ENCODE data around the gene UCK2. TPM values are rescaled to one million over a fixed set of nuclear protein-coding genes. Genes with fewer than 3 reads are reported as not detected.

Gene UCK2
- total RNA-seq, 1 donor from 2014 or later: 59.3 TPM

DNA sequence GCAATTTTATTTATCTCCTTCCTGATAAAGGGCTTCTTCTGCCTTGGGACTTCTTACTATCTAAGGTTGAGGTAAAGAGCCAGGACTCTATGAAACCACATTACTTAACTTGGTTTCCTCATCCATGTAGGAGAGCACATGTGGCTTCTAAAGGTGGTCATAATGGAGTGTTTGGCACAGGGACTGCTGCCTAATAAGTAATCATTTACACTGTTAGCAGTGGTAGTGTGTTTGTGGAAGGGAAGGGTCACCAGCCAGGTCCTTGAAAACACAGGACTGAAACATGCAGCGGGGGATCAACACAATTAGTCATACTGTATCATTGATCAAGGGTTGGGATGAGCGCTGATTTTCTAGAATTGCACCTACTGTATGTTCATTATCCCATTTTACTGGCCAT, 59.6 kb downstream of the UCK2 start:
- no peak for DNase-seq (ENCODE audit: extremely low spot score, unreplicated experiment)
- H3K9me3 Mint-ChIP-seq: no peaks in the 10 kb centered on the region
- H3K27me3 Mint-ChIP-seq: no peaks in the 10 kb centered on the region
- peaks cover 39% of the 10 kb centered on the region for H3K4me1 Mint-ChIP-seq (ENCODE audit: unreplicated experiment)
- peak overlapping the region; percentile 17 for H3K27ac Mint-ChIP-seq
- peaks cover 23% of the 10 kb centered on the region for H3K36me3 Mint-ChIP-seq
- TF ChIP-seq, protein P1, sequence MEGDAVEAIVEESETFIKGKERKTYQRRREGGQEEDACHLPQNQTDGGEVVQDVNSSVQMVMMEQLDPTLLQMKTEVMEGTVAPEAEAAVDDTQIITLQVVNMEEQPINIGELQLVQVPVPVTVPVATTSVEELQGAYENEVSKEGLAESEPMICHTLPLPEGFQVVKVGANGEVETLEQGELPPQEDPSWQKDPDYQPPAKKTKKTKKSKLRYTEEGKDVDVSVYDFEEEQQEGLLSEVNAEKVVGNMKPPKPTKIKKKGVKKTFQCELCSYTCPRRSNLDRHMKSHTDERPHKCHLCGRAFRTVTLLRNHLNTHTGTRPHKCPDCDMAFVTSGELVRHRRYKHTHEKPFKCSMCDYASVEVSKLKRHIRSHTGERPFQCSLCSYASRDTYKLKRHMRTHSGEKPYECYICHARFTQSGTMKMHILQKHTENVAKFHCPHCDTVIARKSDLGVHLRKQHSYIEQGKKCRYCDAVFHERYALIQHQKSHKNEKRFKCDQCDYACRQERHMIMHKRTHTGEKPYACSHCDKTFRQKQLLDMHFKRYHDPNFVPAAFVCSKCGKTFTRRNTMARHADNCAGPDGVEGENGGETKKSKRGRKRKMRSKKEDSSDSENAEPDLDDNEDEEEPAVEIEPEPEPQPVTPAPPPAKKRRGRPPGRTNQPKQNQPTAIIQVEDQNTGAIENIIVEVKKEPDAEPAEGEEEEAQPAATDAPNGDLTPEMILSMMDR (conservative IDR thresholded peaks at IDR 0.05): no peak
- H3K4me3 Mint-ChIP-seq: peak overlapping the region; percentile 40

DNA sequence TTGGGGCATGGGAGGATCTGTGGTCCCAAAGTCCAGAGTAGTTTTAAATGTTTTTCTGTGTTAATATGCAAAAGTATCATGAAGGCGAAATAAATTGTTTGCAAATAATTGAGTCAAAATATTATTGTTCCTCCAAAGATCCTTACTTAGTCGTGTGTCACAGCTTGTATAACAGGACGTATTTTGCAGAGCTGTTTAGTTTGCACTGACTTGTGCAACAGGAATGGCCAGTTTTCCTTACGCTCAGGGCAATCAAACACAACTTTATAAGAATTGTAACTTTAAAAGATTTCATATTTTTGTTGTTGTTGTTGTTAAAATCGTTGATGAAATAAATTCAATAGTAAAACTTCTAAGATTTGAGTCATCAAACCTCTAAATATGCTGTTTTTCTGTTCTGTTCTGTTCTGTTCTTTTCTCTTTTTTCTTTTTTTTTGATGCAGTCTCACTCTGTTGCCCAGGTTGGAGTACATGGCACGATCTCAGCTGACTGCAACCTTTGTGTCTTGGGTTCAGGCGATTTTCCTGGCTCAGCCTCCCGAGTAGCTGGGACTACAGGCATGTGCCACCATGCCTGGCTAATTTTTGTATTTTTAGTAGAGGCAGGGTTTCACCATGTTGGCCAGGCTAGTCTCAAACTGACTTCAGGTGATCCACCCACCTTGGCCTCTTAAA, 60.6 kb downstream of the UCK2 start:
- no peak for DNase-seq (ENCODE audit: extremely low spot score, unreplicated experiment)
- peaks cover 37% of the 10 kb centered on the region for H3K4me1 Mint-ChIP-seq (ENCODE audit: unreplicated experiment)
- TF ChIP-seq, protein P1 (conservative IDR thresholded peaks at IDR 0.05): no peak
- H3K9me3 Mint-ChIP-seq: no peaks in the 10 kb centered on the region
- H3K27ac Mint-ChIP-seq: peak overlapping the region; percentile 73
- H3K27me3 Mint-ChIP-seq: no peaks in the 10 kb centered on the region
- H3K36me3 Mint-ChIP-seq: peaks cover 30% of the 10 kb centered on the region
- peak overlapping the region; percentile 50 for H3K4me3 Mint-ChIP-seq

DNA sequence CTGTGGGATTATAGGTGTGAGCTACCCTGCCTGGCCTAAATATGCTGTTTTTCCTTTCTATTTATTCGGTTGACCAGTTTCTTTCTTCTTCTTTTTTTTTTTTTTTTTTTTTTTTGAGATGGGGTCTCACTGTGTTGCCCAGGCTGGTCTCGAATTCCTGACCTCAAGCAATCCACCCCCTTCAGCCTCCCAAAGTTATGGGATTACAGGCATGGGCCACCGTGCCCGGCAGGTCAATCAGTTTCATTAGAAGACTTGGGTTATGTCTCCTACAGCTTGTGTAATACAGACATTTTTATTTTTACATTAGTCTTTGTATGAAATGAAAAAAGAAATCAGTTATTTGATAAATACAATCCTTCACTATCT, 61.1 kb downstream of the UCK2 start:
- peaks cover 33% of the 10 kb centered on the region for H3K36me3 Mint-ChIP-seq
- TF ChIP-seq, protein P1 (conservative IDR thresholded peaks at IDR 0.05): no peak
- H3K4me3 Mint-ChIP-seq: no peak overlapping the region
- peak overlapping the region; percentile 73 for H3K27ac Mint-ChIP-seq
- H3K9me3 Mint-ChIP-seq: no peaks in the 10 kb centered on the region
- H3K4me1 Mint-ChIP-seq (ENCODE audit: unreplicated experiment): peaks cover 33% of the 10 kb centered on the region
- no peak for DNase-seq (ENCODE audit: extremely low spot score, unreplicated experiment)
- no peaks in the 10 kb centered on the region for H3K27me3 Mint-ChIP-seq

DNA sequence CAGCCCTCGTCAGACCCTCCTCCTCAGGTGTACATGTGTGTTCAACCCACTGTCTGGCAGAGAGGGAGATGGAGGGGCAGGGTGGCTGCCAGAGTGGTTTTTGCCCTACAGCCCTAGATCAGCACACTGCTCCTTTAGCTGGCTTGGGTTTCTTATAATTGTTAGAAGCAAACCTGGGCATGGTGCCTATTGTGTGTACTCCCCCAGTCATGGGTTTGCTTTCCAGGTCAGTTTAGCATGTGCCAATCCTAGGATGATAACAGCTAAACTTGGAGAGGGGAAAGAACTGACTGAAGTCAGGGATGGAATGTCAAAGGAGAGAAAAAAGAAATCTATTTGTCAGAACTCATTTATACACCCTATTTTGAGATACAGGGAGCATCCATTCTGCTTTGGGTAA, 63.3 kb downstream of the UCK2 start:
- DNase-seq (ENCODE audit: extremely low spot score, unreplicated experiment): no peak
- Mint-ChIP-seq H3K4me1 (ENCODE audit: unreplicated experiment) (peaks cover 27% of the 10 kb centered on the region), H3K4me3 (no peak overlapping the region), H3K9me3 (no peaks in the 10 kb centered on the region), H3K27ac (no peak overlapping the region), H3K36me3 (peaks cover 43% of the 10 kb centered on the region), H3K27me3 (no peaks in the 10 kb centered on the region)
- TF ChIP-seq, protein P1 (conservative IDR thresholded peaks at IDR 0.05): no peak

DNA sequence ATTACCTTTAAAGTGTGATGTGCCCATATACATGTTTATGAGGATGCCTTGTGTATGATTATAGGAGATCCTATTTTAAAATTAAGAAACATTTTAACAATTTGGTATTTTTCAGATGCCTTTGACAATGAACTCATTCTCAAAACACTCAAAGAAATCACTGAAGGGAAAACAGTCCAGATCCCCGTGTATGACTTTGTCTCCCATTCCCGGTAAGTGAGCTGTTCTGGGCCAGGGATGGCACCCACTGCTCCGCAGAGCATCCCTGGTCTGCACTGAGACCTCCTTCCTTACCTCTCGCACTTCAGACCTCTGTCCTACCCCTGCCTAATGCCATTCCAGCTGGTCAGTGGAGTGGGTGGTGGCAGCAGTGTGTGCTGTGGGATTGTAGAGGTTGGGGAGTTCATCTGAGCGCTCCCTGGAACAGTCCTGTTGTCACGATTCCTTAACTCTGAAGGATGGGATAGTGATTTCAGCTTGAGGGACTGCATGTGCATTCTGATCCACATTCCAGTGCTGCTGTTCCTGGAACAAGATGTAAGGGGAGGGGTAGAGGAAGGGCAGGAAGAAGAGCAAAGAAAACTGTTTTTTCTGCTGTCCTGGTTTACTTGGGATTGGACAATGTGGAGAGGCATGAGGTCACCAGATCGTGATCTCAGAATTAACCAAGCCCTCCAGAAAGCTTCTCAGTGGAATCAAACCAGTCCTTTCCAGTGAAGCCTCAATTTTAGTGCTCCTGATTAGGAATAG, 63.9 kb downstream of the UCK2 start:
- no peak for DNase-seq (ENCODE audit: extremely low spot score, unreplicated experiment)
- Mint-ChIP-seq H3K4me1 (ENCODE audit: unreplicated experiment) (peaks cover 24% of the 10 kb centered on the region), H3K4me3 (no peak overlapping the region), H3K36me3 (peaks cover 43% of the 10 kb centered on the region), H3K9me3 (no peaks in the 10 kb centered on the region), H3K27me3 (no peaks in the 10 kb centered on the region), H3K27ac (peak overlapping the region; percentile 42)
- TF ChIP-seq, protein P1 (conservative IDR thresholded peaks at IDR 0.05): no peak

Measured in type B pancreatic cell (in vitro differentiated cells).